ENCODE results near the gene NUDT19.
"Not testable (repeated sequence)": the region's sequence is repeated elsewhere in the genome, so short reads cannot be mapped to it uniquely, and the experiment has no call there.

Gene NUDT19

GRCh38 chr19:32651729-32652140 is 39.9 kb upstream of the NUDT19 start:
- H3K36me3 ChIP-seq: peaks cover 9% of the 10 kb centered on the region
- no peak overlapping the region for H3K4me3 ChIP-seq (ENCODE audit: low read depth, low read length)
- no peak for DNase-seq

GRCh38 chr19:32652331-32652730 is 39.3 kb upstream of the NUDT19 start:
- not testable (repeated sequence) for DNase-seq; H3K9me3 ChIP-seq (ENCODE audit: severe bottlenecking); H3K27ac ChIP-seq; H3K4me3 ChIP-seq (ENCODE audit: low read depth, low read length); H3K36me3 ChIP-seq; H3K27me3 ChIP-seq (ENCODE audit: insufficient read depth, low read depth, severe bottlenecking)

More at GRCh38 chr19:32651729-32652140, 39.9 kb upstream of the NUDT19 start:
- Histone ChIP-seq H3K27ac (no peak overlapping the region), H3K27me3 (ENCODE audit: insufficient read depth, low read depth, severe bottlenecking) (no peaks in the 10 kb centered on the region), H3K9me3 (ENCODE audit: severe bottlenecking) (no peaks in the 10 kb centered on the region)
- no peak for TF ChIP-seq CTCF (IDR thresholded peaks at IDR 0.05; ENCODE audit: low read depth, low read length)

GRCh38 chr19:32652894-32653598 is 38.6 kb upstream of the NUDT19 start:
- TF ChIP-seq CTCF (IDR thresholded peaks at IDR 0.05; ENCODE audit: low read depth, low read length): no peak
- Histone ChIP-seq H3K4me3 (ENCODE audit: low read depth, low read length) (no peak overlapping the region), H3K27me3 (ENCODE audit: insufficient read depth, low read depth, severe bottlenecking) (no peaks in the 10 kb centered on the region), H3K9me3 (ENCODE audit: severe bottlenecking) (no peaks in the 10 kb centered on the region), H3K27ac (no peak overlapping the region), H3K36me3 (peaks cover 4% of the 10 kb centered on the region; the same call in 1 of the 2 replicates)
- DNase-seq: no peak

- no peak overlapping the region for H3K4me3 ChIP-seq (ENCODE audit: low read depth, low read length)
- H3K9me3 ChIP-seq (ENCODE audit: severe bottlenecking): no peaks in the 10 kb centered on the region
- H3K27ac ChIP-seq: no peak overlapping the region
- H3K36me3 ChIP-seq: no peaks in the 10 kb centered on the region; the same call in 1 of the 2 replicates
- no peak for DNase-seq
- no peak for TF ChIP-seq CTCF (IDR thresholded peaks at IDR 0.05; ENCODE audit: low read depth, low read length)
- H3K27me3 ChIP-seq (ENCODE audit: insufficient read depth, low read depth, severe bottlenecking): no peaks in the 10 kb centered on the region
Measured at GRCh38 chr19:32653599-32653915, 38.1 kb upstream of the NUDT19 start.

- not testable (repeated sequence) for H3K4me3 ChIP-seq (ENCODE audit: low read depth, low read length); H3K9me3 ChIP-seq (ENCODE audit: severe bottlenecking); DNase-seq; H3K27ac ChIP-seq; H3K36me3 ChIP-seq; H3K27me3 ChIP-seq (ENCODE audit: insufficient read depth, low read depth, severe bottlenecking)
Measured at GRCh38 chr19:32656379-32656778, 35.2 kb upstream of the NUDT19 start.

- Histone ChIP-seq H3K27me3 (ENCODE audit: insufficient read depth, low read depth, severe bottlenecking) (no peaks in the 10 kb centered on the region), H3K36me3 (no peaks in the 10 kb centered on the region; the same call in 1 of the 2 replicates), H3K4me3 (ENCODE audit: low read depth, low read length) (no peak overlapping the region), H3K27ac (no peak overlapping the region), H3K9me3 (ENCODE audit: severe bottlenecking) (no peaks in the 10 kb centered on the region)
- no peak for DNase-seq
- no peak for TF ChIP-seq CTCF (IDR thresholded peaks at IDR 0.05; ENCODE audit: low read depth, low read length)
Measured at GRCh38 chr19:32658075-32658474, 33.5 kb upstream of the NUDT19 start.

- Histone ChIP-seq H3K27me3 (ENCODE audit: insufficient read depth, low read depth, severe bottlenecking) (no peaks in the 10 kb centered on the region), H3K4me3 (ENCODE audit: low read depth, low read length) (no peak overlapping the region), H3K9me3 (ENCODE audit: severe bottlenecking) (no peaks in the 10 kb centered on the region), H3K36me3 (no peaks in the 10 kb centered on the region; the same call in 1 of the 2 replicates), H3K27ac (no peak overlapping the region)
- DNase-seq: no peak
- TF ChIP-seq CTCF (IDR thresholded peaks at IDR 0.05; ENCODE audit: low read depth, low read length): no peak
Measured at GRCh38 chr19:32658527-32658926, 33.1 kb upstream of the NUDT19 start.
